Measurements from ENCODE around the gene C5orf15.

The C5orf15 gene

GRCh38 chr5:133968204-133968980 lies at the start of gene C5orf15:
Gene C5orf15, minus strand, starts transcription at chr5:133968625. Its CDS starts 41 bp downstream, at chr5:133968584.
- peaks cover 46% of the 10 kb centered on the region for H3K79me2 ChIP-seq (ENCODE audit: low read length)
- H3K9me3 ChIP-seq (ENCODE audit: insufficient read depth, low read length), result no peaks in the 10 kb centered on the region
- no peaks in the 10 kb centered on the region for H4K20me1 ChIP-seq (ENCODE audit: insufficient read depth, low read length)
- peaks cover 14% of the 10 kb centered on the region for H3K4me1 ChIP-seq (ENCODE audit: low read length)
- H2AFZ ChIP-seq (ENCODE audit: low read depth, low read length), result peak within 1 kb of the TSS; percentile 68
- TF ChIP-seq EZH2phosphoT487 (IDR thresholded peaks at IDR 0.05; ENCODE audit: low read depth), result no peak
- TF ChIP-seq CTCF (IDR thresholded peaks at IDR 0.05; ENCODE audit: low read depth, low read length), result no peak
- H3K27ac ChIP-seq (ENCODE audit: low read length), result peak within 1 kb of the TSS; percentile 62
- peak within 1 kb of the TSS; percentile 84 for H3K9ac ChIP-seq (ENCODE audit: low read length)
- peaks cover 6% of the 10 kb centered on the region for H3K36me3 ChIP-seq (replicated peaks; ENCODE audit: low read depth, low read length)
- peak within 1 kb of the TSS; percentile 84 for H3K4me3 ChIP-seq (ENCODE audit: low read length)
- peak within 1 kb of the TSS; percentile 77 for H3K4me2 ChIP-seq (ENCODE audit: low read length)
- H3K27me3 ChIP-seq (ENCODE audit: low read depth, low read length), result no peaks in the 10 kb centered on the region

- H3K4me1 ChIP-seq (ENCODE audit: low read length), result peaks cover 6% of the 10 kb centered on the region; the same call in 1 of the 2 replicates
- TF ChIP-seq CTCF (IDR thresholded peaks at IDR 0.05; ENCODE audit: low read depth, low read length) (no peak), EZH2phosphoT487 (IDR thresholded peaks at IDR 0.05; ENCODE audit: low read depth) (no peak)
- H2AFZ ChIP-seq (ENCODE audit: low read depth, low read length), result no peak overlapping the region
- H3K4me3 ChIP-seq (ENCODE audit: low read length), result no peak overlapping the region
- H3K4me2 ChIP-seq (ENCODE audit: low read length), result no peak overlapping the region
- H3K9me3 ChIP-seq (ENCODE audit: insufficient read depth, low read length), result no peaks in the 10 kb centered on the region
- H3K36me3 ChIP-seq (replicated peaks; ENCODE audit: low read depth, low read length), result peaks cover 3% of the 10 kb centered on the region
- no peaks in the 10 kb centered on the region for H4K20me1 ChIP-seq (ENCODE audit: insufficient read depth, low read length)
- no peak overlapping the region for H3K9ac ChIP-seq (ENCODE audit: low read length)
- no peak overlapping the region for H3K27ac ChIP-seq (ENCODE audit: low read length)
- H3K27me3 ChIP-seq (ENCODE audit: low read depth, low read length), result no peaks in the 10 kb centered on the region
- peaks cover 29% of the 10 kb centered on the region for H3K79me2 ChIP-seq (ENCODE audit: low read length)
Observed at GRCh38 chr5:134008266-134008749, 39.9 kb upstream of the C5orf15 start.

- Histone ChIP-seq H2AFZ (ENCODE audit: low read depth, low read length) (no peak overlapping the region), H3K4me3 (ENCODE audit: low read length) (no peak overlapping the region), H3K9me3 (ENCODE audit: insufficient read depth, low read length) (no peaks in the 10 kb centered on the region), H3K36me3 (replicated peaks; ENCODE audit: low read depth, low read length) (peaks cover 7% of the 10 kb centered on the region), H3K4me2 (ENCODE audit: low read length) (no peak overlapping the region), H3K4me1 (ENCODE audit: low read length) (peaks cover 12% of the 10 kb centered on the region), H3K79me2 (ENCODE audit: low read length) (peaks cover 34% of the 10 kb centered on the region), H3K27me3 (ENCODE audit: low read depth, low read length) (no peaks in the 10 kb centered on the region), H3K9ac (ENCODE audit: low read length) (no peak overlapping the region), H3K27ac (ENCODE audit: low read length) (no peak overlapping the region), H4K20me1 (ENCODE audit: insufficient read depth, low read length) (peaks cover 5% of the 10 kb centered on the region)
- TF ChIP-seq CTCF (IDR thresholded peaks at IDR 0.05; ENCODE audit: low read depth, low read length) (no peak), EZH2phosphoT487 (IDR thresholded peaks at IDR 0.05; ENCODE audit: low read depth) (no peak)
Observed at GRCh38 chr5:134007581-134008265, 39.3 kb upstream of the C5orf15 start.

GRCh38 chr5:134006115-134006514 lies 37.7 kb upstream of the C5orf15 start:
- TF ChIP-seq EZH2phosphoT487 (IDR thresholded peaks at IDR 0.05; ENCODE audit: low read depth) (no peak), CTCF (IDR thresholded peaks at IDR 0.05; ENCODE audit: low read depth, low read length) (no peak)
- Histone ChIP-seq H3K4me3 (ENCODE audit: low read length) (peak overlapping the region; percentile 96; the same call in 1 of the 2 replicates), H3K4me1 (ENCODE audit: low read length) (peaks cover 21% of the 10 kb centered on the region), H4K20me1 (ENCODE audit: insufficient read depth, low read length) (peaks cover 20% of the 10 kb centered on the region), H3K27ac (ENCODE audit: low read length) (no peak overlapping the region), H3K27me3 (ENCODE audit: low read depth, low read length) (no peaks in the 10 kb centered on the region), H3K9ac (ENCODE audit: low read length) (no peak overlapping the region), H3K9me3 (ENCODE audit: insufficient read depth, low read length) (no peaks in the 10 kb centered on the region), H3K4me2 (ENCODE audit: low read length) (no peak overlapping the region), H3K79me2 (ENCODE audit: low read length) (peaks cover 50% of the 10 kb centered on the region), H3K36me3 (replicated peaks; ENCODE audit: low read depth, low read length) (peaks cover 16% of the 10 kb centered on the region), H2AFZ (ENCODE audit: low read depth, low read length) (no peak overlapping the region)
